SK-N-MC (cell line): ENCODE results near the gene DNAH6.

Experiments used
- DNase-seq: peaks from one replicate; pipeline ENCODE4 v3.0.0-alpha.2; 2011; ENCODE audit warnings: low read depth, low spot score
- H3K27ac ChIP-seq: fragments of 200-600 bp; sonication (generic); 2 replicates; pipeline ENCODE4 v1.5.1; 2016; ENCODE audit warnings: mixed run types
- H3K36me3 ChIP-seq: fragments of 200-600 bp; sonication (generic); 2 replicates; pipeline ENCODE4 v1.6.1; 2017; ENCODE audit warnings: antibody characterized with exemption, low read length, mixed read lengths; ENCODE audit not compliant: insufficient read depth
- H3K4me3 ChIP-seq: fragments of 200-600 bp; sonication (generic); 2 replicates; pipeline ENCODE4 v1.5.1; 2016
- H3K9ac ChIP-seq: fragments of 200-600 bp; sonication (generic); 2 replicates; pipeline ENCODE4 v1.8.0; 2017; ENCODE audit warnings: mixed run types, mixed read lengths; ENCODE audit not compliant: insufficient read length
- H3K9me3 ChIP-seq: fragments of 200-600 bp; sonication (generic); 2 replicates; pipeline ENCODE4 v1.6.1; 2017; ENCODE audit warnings: low read depth, mild to moderate bottlenecking, antibody characterized with exemption, low read length, moderate library complexity, mixed read lengths
- EZH2 ChIP-seq: fragments of 200-600 bp; sonication (generic); IDR thresholded peaks from one replicate; pipeline ENCODE4 v1.6.1; 2017; ENCODE audit warnings: antibody characterized with exemption
- FOXP2 ChIP-seq: optimal IDR thresholded peaks from 2 replicates; pipeline ENCODE3; 2011; ENCODE audit warnings: mild to moderate bottlenecking, moderate library complexity; ENCODE audit not compliant: insufficient read depth; ENCODE audit errors: extremely low read length, control extremely low read depth
- POLR2AphosphoS5 ChIP-seq: IDR thresholded peaks from 2 replicates; pipeline ENCODE4 v1.6.1; 2012; ENCODE audit warnings: mild to moderate bottlenecking, low read depth, low read length, borderline replicate concordance

DNAH6 gene

DNA sequence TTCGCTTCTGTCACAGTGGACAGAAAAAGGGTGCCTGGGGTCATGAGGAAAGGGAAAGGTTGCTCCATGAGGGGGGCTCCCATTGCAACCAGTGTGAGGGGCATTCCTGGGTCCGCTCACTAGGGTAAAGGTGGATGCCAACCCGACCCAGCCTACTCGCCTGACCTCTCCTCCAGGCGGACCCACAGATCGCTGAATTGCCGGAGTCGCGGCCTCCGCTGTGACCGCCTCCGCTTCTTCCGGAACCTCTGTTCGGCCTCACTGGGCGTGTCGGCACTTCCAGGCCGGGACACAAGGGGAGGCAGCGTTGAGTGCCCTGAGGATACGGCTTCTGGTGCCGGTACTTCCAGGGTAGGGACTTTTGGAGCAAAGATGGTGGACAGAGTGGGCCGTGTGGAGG, 307.5 kb downstream of the DNAH6 start:
- Histone ChIP-seq H3K27ac (no peak overlapping the region), H3K9ac (no peak overlapping the region), H3K9me3 (no peaks in the 10 kb centered on the region), H3K36me3 (no peaks in the 10 kb centered on the region), H3K4me3 (no peak overlapping the region)
- TF ChIP-seq POLR2AphosphoS5 (no peak), FOXP2 (no peak), EZH2 (no peak)
- DNase-seq = no peak

DNA sequence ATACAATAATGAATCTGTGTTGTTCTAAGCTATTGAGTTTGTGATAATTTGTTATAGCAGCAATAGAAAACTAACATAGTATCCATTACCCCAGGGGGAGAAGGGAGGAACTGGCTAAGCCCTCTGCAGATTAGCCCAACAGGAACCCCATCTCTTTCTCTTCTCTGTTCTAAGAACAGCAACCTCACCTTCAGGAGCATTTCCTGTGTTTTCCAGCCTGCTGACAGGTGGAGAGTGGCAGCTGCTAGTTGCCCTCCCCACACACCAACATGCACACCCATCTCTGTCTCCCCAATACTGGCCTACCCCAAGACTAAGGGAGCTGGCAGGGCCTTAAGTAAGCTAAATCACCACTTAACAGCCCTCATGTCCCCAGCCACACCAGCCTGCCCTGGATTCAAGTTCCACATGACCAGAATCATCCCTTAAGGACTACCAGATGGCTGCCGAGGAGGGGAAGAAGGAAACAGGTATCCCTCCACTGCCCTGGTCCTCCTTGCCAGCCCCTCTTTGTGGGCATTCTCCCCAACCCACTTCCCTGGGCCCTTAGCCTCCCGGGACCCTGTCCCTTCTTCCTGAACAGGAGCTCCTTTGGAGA, 311.8 kb downstream of the DNAH6 start:
- DNase-seq = no peak
- Histone ChIP-seq H3K9ac (no peak overlapping the region), H3K9me3 (no peaks in the 10 kb centered on the region), H3K36me3 (no peaks in the 10 kb centered on the region), H3K4me3 (no peak overlapping the region), H3K27ac (no peak overlapping the region)
- TF ChIP-seq EZH2 (no peak), FOXP2 (no peak), POLR2AphosphoS5 (no peak)

DNA sequence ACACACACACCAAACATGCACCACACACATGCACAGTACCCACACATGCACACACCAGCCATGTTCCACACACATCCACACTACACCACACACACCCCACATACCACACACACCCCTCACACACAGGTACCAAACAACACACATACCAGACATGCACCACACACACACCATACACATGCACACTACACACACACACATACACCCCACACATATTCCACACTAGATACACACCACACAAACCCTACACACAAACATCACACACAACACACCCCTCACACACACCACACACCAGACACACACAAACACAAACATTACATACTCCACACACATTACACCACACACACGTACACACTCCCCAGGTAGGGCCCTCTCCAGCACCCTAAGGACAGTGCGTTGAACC, 313.4 kb downstream of the DNAH6 start:
- no peak for DNase-seq
- no peak for TF ChIP-seq EZH2
- TF ChIP-seq FOXP2 = no peak
- TF ChIP-seq POLR2AphosphoS5 = no peak
- no peaks in the 10 kb centered on the region for H3K9me3 ChIP-seq
- H3K27ac ChIP-seq = no peak overlapping the region
- no peaks in the 10 kb centered on the region for H3K36me3 ChIP-seq
- no peak overlapping the region for H3K9ac ChIP-seq
- no peak overlapping the region for H3K4me3 ChIP-seq

DNA sequence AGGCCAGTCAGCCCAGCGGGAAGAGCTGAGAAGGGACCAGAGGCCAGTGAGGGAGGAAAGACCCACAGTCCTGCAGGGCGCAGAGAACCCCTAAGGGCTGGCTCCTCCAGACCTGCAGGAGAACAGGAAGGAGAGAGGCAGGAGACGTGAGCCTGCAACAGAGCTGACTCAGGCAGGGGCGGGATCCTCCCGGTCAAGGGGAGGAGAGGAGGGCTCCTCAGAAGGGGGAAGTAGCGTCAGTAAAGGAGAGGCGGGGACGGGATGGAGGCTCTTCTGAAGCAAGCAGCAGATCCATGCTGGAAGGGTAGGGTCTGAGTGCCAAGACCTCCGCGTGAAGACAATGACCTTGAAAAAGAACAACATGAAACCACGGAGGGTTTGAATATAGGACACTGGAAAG, 313.8 kb downstream of the DNAH6 start:
- Histone ChIP-seq H3K27ac (no peak overlapping the region), H3K36me3 (no peaks in the 10 kb centered on the region), H3K4me3 (no peak overlapping the region), H3K9me3 (no peaks in the 10 kb centered on the region), H3K9ac (no peak overlapping the region)
- DNase-seq = no peak
- TF ChIP-seq FOXP2 (no peak), POLR2AphosphoS5 (no peak), EZH2 (no peak)

DNA sequence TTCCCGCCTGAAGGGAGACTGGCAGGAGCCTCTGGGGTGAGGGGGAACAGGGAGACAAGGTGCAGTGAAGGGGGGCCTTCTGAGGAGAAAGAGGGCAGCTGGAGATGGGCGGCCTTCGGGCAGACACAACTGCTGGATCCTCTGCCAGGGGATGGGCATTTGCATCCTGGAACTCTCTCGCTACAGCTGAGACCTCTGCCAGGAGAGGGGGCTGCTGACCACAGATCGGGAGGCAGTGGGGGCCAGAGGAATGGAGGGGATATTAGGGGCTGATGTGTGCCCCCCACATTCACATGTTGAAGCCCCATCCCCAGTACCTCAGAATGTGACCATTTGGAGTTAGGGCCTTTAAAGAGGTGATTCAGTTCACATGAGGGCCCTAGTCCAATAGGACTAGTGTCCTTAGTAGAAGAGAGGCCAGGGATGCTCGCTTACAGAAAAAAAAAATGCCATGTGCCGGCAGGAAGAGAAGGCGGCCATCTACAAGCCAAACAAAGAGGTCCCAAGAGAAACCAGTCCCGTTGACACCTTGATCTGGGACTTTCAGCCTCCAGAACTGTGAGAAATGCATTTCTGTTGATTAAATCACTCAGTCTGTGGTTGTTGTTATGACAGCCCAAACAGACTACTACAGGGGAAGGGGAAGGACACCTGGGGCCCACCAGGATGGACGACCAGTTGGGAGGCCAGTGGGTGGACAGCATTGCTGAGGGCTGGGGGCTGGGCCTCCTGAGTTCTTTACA, 314.6 kb downstream of the DNAH6 start:
- TF ChIP-seq FOXP2 = no peak
- TF ChIP-seq POLR2AphosphoS5 = no peak
- TF ChIP-seq EZH2 = no peak
- DNase-seq = no peak
- no peak overlapping the region for H3K27ac ChIP-seq
- no peak overlapping the region for H3K9ac ChIP-seq
- no peak overlapping the region for H3K4me3 ChIP-seq
- H3K36me3 ChIP-seq = no peaks in the 10 kb centered on the region
- H3K9me3 ChIP-seq = no peaks in the 10 kb centered on the region

DNA sequence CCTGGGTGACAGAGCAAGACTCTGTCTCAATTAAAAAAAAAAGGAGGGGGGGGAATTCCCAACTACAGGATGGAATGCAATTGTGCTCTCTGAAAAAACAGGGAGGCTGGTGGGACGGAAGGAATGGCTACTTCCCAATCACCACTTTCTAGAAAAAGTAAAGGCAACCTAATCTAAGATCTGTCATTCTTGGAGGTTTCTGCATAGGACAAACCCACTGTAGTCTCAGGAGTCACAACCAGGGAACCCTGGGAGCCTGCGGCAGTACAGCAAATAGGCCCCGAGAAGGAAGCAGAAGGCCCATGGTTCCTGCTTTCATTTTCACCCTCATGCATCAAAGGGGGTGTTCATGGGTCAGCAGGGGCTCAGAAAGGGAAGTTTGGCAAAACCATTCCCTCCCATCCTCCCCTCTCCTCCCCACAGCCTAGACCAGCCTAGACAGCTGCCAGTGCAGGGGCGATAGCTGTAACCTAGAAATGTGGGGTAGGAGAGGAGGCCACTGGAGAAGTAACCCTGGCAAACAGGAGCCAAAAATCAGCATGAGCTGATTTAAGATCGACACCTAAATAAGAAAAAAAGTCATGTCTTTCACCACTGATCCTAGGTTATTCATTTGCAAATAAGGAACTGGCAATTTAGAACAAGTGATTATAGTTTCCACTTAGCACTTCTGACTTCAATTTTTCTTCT, 316.6 kb downstream of the DNAH6 start:
- Histone ChIP-seq H3K4me3 (no peak overlapping the region), H3K9me3 (no peaks in the 10 kb centered on the region), H3K36me3 (no peaks in the 10 kb centered on the region), H3K27ac (no peak overlapping the region), H3K9ac (no peak overlapping the region)
- TF ChIP-seq POLR2AphosphoS5 (no peak), FOXP2 (no peak), EZH2 (no peak)
- DNase-seq = no peak

DNA sequence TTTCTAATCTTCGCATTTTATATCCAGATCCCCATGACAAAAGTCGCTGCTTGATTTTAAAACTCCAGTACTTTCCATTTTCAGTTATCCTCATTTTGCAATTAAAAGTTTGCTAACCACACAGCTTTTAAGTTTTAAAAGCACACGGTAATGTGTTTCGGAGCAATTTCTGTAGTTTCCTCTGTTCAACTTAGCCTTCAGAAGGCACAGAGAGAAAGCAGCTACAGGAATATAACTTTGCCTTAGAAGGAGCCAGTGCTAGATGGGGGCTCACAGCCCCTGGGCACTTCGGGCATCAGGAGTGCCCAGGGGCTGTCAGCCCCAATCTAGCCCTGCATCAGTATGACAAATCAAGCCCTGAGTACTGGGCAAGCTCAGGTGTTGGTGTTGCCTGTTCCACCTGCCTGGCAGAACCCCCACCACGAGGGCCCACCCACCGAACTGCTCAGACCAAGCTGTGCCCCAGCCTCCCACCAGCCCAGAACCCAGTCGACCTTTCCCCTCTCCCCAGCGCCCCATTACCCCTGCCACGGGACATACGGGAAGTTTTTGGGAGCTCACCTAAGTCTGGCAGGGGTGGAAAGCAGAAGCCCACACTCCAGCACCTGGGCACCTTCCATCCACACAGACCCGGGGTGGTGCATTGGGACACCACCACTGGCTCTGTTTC, 317.3 kb downstream of the DNAH6 start:
- no peak overlapping the region for H3K9ac ChIP-seq
- TF ChIP-seq POLR2AphosphoS5 (no peak), EZH2 (no peak), FOXP2 (no peak)
- no peak overlapping the region for H3K27ac ChIP-seq
- H3K36me3 ChIP-seq = no peaks in the 10 kb centered on the region
- DNase-seq = no peak
- no peak overlapping the region for H3K4me3 ChIP-seq
- H3K9me3 ChIP-seq = no peaks in the 10 kb centered on the region

DNA sequence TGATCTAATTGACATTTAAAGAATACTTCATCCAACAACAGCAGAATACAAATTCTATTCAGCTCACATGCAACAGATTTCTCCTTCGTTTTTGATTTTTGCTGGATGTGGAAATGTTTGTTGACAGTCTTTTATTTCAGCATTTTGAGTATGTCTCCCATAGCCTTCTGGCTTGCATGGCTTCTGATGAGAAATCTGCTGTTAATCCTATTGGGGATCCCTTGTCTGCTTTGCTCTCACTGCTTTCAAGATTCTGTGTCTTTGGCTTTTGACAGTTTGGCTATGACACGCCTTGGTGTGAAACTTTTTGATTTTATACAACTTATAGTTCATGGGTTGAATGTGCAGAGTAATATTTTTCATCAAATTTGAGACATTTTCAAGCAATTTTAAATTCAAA, 319.9 kb downstream of the DNAH6 start:
- DNase-seq = no peak
- no peaks in the 10 kb centered on the region for H3K36me3 ChIP-seq
- no peak overlapping the region for H3K27ac ChIP-seq
- TF ChIP-seq POLR2AphosphoS5 (no peak), EZH2 (no peak), FOXP2 (no peak)
- H3K9ac ChIP-seq = no peak overlapping the region
- H3K4me3 ChIP-seq = no peak overlapping the region
- H3K9me3 ChIP-seq = no peaks in the 10 kb centered on the region
